CD4-positive, alpha-beta T cell treated with Interleukin-4 for 4 hours (primary cell): ENCODE results near the gene TMEM72.
A peak's percentile ranks its signal among the peaks of the same experiment; 100 is the strongest.

Experiments
- DNase-seq: peaks from one replicate; pipeline ENCODE4 v3.0.0-alpha.2; 2020

TMEM72 gene

DNA sequence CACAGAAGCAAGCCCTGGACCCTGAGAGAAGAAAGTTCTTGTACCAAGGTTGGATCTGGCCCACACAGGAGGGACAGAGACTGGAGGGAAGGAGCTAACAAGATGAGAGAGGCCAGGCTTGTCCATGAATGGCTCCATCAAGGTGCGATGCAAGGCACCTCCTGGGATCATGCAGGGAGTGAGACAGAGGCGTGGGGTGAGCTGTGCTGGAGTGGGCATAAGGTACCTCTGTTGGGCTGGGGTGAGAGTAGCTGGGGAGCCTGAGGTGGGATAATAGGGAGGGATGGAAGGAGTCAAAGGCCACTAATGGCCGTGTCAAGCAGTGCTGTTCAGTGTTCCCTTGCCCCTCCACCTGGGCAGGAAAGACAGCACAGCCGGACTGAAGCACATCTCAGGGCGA, 9.9 kb downstream of the TMEM72 start:
- no peak for DNase-seq

DNA sequence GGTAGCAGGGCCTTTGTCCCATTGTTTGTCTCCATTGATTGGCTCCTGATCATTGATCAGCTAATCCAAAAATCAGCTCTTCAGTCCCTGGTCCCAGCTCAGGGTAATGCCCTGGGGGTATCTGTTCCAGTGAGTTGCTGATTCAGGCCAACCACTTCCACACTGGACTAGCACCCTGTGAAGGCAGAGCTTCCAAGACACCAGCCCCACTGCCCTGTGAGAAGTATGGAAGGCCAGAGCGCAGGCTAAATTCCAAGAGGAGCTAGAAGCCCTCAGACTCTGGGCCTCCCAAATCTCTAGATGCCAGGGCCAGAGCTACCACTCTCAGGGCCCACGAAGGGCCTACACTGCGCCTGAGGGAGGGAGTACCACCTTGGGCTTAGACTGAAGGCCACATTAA, 10.4 kb downstream of the TMEM72 start:
- DNase-seq, result no peak

GRCh38 chr10:44922021-44922420, 10.9 kb downstream of the TMEM72 start:
- no peak for DNase-seq

GRCh38 chr10:44922796-44923545, 11.8 kb downstream of the TMEM72 start:
- no peak for DNase-seq

GRCh38 chr10:44923611-44924010, 12.5 kb downstream of the TMEM72 start:
- no peak for DNase-seq

GRCh38 chr10:44924261-44925040, 13.3 kb downstream of the TMEM72 start:
- no peak for DNase-seq

DNA sequence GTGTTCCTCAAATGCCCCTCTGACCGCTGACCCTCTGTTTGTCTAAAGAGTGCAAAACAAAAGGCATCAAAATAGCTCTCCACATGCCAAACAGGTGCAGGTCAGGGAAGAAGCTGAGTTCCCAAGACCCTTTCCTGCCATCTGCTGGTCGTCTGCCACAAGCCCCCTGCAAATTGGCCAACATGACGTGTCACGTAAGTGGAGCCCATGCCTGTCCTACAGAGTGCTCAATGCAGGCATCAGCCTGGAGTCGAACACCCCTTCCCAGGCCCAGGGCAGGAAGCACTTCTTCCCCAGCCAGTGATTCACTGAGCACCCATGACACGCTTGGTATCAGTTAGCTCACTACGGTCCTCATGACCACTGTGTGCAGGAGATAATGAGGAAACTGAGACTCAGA, 14.1 kb downstream of the TMEM72 start:
- no peak for DNase-seq

GRCh38 chr10:44925811-44926750, 14.9 kb downstream of the TMEM72 start:
- no peak for DNase-seq

GRCh38 chr10:44926751-44927351, 15.7 kb downstream of the TMEM72 start:
- no peak for DNase-seq

- no peak for DNase-seq
These were observed 16.2 kb downstream of the TMEM72 start for GRCh38 chr10:44927352-44927751.

GRCh38 chr10:44928462-44928861, 17.3 kb downstream of the TMEM72 start:
- DNase-seq, result no peak

DNA sequence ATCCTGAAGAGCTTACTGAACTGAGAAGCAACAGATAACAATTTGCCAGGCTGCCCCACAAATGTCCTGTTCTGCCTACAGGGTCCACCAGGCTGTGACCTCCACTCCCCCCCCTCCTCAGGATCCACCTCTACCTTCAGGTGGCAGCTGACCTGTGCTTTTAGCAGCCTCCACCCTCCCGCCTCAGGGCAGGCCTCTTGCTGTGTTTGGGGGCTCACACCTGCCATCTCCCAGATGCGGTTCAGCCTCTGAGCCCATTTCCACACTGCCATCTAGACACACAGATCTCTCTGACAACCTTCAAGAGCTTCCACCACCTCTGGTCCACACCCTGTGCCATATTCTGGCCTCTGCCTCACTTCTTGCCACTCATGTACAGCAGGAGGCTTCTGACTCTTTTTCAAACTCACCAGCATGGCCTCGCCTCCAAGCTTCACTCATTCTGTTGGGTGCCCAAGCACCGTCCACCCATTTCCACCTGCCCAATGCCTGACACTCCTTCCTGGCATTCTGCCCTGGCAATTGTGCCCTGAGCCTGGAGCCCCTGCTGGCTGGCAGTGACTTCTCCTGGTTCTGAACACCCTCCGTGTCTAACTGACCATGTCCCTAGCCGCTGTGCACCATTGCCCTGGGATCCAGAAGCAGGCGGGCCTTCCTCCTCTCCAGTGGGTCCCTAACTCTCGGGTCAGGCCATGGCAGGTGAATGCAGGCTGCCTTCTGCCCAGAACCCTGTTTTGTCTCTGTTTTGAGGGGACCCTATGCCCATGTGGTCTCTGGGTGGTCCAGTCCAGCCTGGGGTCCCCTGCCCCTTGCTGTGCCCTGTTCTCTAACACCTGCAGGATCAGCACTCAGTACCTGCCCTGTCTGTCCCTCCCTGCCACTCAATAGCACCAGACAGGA, 18.5 kb downstream of the TMEM72 start:
- DNase-seq, result no peak

DNA sequence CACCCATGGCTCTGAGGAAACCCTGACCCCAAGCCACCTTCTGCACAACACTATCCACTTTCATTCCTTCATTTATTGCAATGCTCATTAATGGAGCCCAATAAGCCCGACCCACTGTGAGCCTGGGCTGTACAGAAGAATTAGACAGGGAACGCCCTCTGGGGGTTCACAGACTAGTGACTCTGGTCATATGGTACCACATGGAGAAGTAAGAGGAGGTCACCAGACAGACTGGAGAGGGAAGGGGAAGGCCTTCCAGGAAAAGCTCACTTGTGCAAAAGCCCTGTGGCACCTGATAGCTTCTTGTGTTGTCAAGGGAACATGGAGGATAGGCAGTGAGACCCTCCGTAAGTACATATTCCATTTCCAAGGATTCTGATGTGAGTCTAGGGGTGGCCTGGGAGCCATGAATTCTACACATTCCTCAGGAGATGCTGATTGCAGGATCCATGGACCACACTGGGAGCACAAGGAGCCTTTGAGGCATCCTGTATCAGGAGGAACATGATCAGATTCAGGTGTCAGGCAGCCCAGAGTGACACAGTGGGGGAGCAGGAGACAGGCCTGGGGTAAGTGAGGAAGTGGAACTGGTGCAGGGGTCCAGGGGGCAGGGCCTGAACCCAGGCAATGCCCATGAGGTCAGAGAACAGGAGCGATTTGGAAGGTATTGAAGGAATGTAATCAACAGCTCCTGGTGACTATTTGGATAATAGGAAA, 19.9 kb downstream of the TMEM72 start:
- no peak for DNase-seq

- DNase-seq, result no peak
These were observed 20.7 kb downstream of the TMEM72 start for GRCh38 chr10:44931621-44932516.

DNA sequence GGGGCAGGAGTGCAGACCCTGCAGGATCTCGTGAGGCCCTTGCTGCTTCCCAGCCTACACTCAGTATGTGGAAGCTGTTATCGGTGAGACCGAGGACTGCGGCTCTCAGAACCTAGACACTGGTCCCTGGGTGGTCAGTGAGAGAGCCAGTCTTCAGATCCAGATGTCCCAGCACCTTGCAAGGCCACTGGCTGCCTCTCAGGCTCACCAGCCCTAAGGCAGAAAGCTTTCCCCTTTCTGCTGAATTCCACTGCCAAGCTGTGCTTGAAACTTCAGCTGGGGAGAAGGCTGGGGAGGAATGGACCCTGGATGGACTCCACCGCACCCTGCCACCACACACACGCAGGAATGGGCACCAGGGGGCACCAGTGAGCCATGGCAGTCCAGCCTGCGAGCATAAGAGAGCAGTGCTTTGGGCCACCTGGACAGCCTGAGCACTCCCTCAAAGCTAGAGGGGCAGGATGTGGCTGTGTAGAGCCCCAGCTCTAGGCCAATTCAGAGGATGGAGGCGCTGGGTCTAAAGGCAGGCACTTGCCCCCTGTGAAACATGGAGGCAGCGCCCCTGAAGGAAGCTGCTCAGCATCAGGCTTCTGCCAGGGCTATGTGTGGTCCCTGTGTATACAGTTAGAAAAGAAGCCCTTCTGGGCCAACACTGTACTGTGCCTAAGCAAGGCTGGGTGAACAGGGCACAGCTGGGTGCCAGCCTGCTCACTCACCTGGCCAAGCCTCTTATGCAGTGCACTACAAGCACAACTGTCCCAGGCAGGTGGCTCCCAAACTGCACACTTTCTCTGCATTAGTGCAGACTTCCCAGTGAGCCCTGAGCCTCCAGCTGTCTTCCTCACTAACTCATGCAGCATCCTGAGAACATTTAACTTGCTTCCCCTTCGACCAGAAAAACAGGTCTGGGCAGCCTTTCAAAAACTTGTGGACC, 21.6 kb downstream of the TMEM72 start:
- DNase-seq, result peak; percentile 76

- DNase-seq, result no peak
These were observed 22.5 kb downstream of the TMEM72 start for GRCh38 chr10:44933451-44934321.

DNA sequence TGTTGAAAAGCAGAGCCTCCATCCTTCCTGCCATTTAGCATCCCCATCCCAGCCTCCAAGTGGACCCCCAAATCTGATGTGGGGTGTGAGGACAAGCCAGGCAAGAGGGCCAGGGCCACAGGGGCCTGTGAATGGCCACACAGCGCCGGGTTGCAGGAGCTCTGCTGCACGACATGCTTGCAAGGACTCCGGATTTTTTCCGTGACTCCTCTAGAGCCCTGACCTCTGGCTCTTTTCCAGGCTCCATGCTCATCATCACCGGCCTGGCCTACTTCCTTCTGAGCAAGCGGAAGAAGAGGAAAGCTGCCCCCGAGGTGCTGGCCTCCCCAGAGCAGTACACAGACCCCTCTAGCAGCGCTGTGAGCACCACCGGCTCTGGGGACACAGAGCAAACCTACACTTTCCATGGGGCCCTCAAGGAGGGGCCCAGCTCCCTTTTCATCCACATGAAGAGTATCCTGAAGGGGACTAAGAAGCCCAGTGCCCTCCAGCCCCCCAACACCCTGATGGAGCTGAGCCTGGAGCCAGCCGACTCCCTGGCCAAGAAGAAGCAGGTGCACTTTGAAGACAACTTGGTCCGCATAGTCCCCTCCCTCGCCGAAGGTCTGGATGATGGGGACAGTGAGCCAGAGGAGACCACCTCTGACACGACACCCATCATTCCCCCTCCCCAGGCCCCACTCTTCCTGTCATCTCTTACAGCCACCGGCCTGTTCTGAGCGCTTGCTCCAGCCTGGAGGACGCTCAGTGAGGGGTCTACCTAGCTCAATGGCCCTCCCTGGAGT, 23.5 kb downstream of the TMEM72 start:
- DNase-seq, result no peak
